Activated CD4-positive, alpha-beta T cell treated with anti-CD3 and anti-CD28 coated beads, Interleukin-2, amount 10 ng/mL, durations not matched to agents 24 days and 14 days (primary cell): Measurements from ENCODE around the gene UQCRQ. TPM values are rescaled to one million over a fixed set of nuclear protein-coding genes. Genes with fewer than 3 reads are reported as not detected.

Experiments used
- DNase-seq: peaks from one replicate; pipeline ENCODE4 v3.0.0; 2022
- H3K27ac Mint-ChIP-seq: one replicate; pipeline ENCODE4 v1.8.0; 2022; ENCODE audit warnings: mild to moderate bottlenecking, mixed read lengths
- H3K27me3 Mint-ChIP-seq: one replicate; pipeline ENCODE4 v1.8.0; 2022; ENCODE audit warnings: mixed read lengths
- H3K36me3 Mint-ChIP-seq: one replicate; pipeline ENCODE4 v1.8.0; 2022; ENCODE audit warnings: low read depth, mild to moderate bottlenecking, mixed read lengths
- H3K4me1 Mint-ChIP-seq: one replicate; pipeline ENCODE4 v1.8.0; 2021; ENCODE audit warnings: mixed read lengths
- H3K4me3 Mint-ChIP-seq: one replicate; pipeline ENCODE4 v1.8.0; 2022; ENCODE audit warnings: mild to moderate bottlenecking, moderate library complexity, mixed read lengths
- H3K9me3 Mint-ChIP-seq: one replicate; pipeline ENCODE4 v1.8.0; 2021; ENCODE audit warnings: mixed read lengths
- intact Hi-C: fragments of 100-400 bp; cut with micrococcal nuclease; formaldehyde crosslinking; loops from one replicate; pipeline ENCODE4 v1.15.1; 2023
- total RNA-seq: library from RNA; stranded (reverse); gene quantifications from 2 replicates; pipeline ENCODE4 v1.2.3, GENCODE V29; 2022

The UQCRQ gene
- total RNA-seq, 1 donor from 2014 or later, result 464 TPM

DNA sequence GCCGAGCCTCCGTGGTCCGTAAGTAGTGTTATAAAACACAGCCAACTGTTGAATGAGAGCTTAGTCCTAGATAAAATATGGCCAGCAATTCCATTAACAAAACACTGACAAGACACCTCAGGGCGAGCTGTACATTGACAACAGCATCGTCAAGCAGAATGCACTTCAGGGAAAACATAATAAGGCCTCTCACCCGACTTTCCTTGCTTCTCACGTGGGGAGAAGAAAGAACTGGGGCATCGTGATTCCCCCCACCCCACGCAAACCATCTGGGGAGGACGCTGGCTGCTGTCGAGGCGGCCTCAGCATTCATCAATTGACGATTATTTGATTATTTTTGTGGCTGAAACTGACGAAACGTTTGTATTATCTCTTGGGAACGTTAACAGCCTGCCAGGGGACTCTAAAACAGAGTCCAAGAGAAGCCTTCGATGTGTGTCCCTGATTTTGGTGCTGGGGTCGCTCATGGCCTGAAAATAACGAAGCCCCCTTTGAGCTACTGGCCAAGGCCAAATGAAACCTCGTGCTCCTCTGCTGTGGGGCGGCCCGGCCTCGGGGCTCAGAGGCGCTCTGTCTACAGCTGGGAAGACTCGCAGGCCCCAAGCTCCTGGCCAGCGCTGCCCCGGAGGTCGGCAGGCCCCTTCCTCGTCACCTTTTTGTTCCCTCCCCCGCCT, 637 bp upstream of the UQCRQ start:
- intact Hi-C loops, result loop anchor here (1.0 to 5.0 kb wide), 5 partner anchors 36 to 1069 kb away; partner anchors contain the start of genes FNIP1, KIF3A and SHROOM1
- Mint-ChIP-seq H3K4me1 (peaks cover 24% of the 10 kb centered on the region), H3K9me3 (no peaks in the 10 kb centered on the region), H3K4me3 (peak overlapping the region; percentile 95), H3K27ac (peak overlapping the region; percentile 99), H3K27me3 (peaks cover 10% of the 10 kb centered on the region), H3K36me3 (peaks cover 31% of the 10 kb centered on the region)
- no peak for DNase-seq

DNA sequence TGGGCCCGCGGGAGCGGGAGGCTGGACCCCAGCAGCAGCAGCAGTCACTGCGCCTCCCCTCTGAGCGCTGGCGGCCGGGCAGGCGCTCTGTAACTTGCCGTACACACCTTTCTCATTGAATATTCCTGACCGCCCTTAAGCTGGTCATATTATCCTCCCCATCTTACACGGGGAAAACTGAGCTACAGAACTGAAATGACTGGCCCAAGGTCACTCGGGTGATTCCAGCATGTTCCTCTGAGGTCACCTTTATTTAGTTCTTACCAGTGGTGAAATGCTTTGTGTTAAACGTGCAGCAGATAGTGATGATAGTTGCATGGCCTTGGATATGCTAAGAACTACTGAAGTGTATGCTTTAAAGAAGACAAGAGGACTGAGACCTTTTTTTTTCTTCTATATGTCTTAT, 607 bp downstream of the UQCRQ start:
- no peaks in the 10 kb centered on the region for H3K9me3 Mint-ChIP-seq
- H3K4me1 Mint-ChIP-seq, result peaks cover 24% of the 10 kb centered on the region
- DNase-seq, result no peak
- peaks cover 5% of the 10 kb centered on the region for H3K27me3 Mint-ChIP-seq
- peaks cover 38% of the 10 kb centered on the region for H3K36me3 Mint-ChIP-seq
- H3K4me3 Mint-ChIP-seq, result peak overlapping the region; percentile 95
- intact Hi-C loops, result loop anchor here (2.0 to 5.0 kb wide), 3 partner anchors 130 to 1070 kb away; partner anchors contain the start of genes FNIP1 and KIF3A
- H3K27ac Mint-ChIP-seq, result peak overlapping the region; percentile 99

DNA sequence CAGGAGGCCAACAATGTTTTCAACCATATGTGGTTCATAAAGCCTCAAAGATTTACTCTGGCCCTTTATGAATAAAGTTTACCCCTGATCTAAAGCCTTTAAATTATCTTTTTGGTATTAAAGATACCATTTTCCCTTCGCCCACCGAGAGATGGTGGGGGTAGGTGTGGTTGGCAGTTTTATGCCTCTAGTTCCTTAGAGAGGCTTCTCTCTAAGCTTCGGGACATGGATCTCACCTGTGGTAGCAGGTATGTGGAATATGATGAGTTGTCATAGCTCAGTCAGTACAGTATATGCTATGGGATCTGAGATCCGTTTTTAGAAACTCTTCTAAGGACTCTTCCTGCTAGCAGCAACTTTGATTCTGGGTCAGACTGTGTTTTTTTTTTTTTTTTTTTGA, 2.3 kb downstream of the UQCRQ start:
- H3K4me1 Mint-ChIP-seq, result peaks cover 26% of the 10 kb centered on the region
- intact Hi-C loops, result loop anchor here (5.0 kb wide), 2 partner anchors 131 to 1071 kb away; partner anchors contain the start of genes FNIP1 and KIF3A
- peaks cover under 1% of the 10 kb centered on the region for H3K27me3 Mint-ChIP-seq
- DNase-seq, result peak; percentile 53
- H3K27ac Mint-ChIP-seq, result no peak overlapping the region
- H3K36me3 Mint-ChIP-seq, result peaks cover 44% of the 10 kb centered on the region
- peak overlapping the region; percentile 40 for H3K4me3 Mint-ChIP-seq
- no peaks in the 10 kb centered on the region for H3K9me3 Mint-ChIP-seq

DNA sequence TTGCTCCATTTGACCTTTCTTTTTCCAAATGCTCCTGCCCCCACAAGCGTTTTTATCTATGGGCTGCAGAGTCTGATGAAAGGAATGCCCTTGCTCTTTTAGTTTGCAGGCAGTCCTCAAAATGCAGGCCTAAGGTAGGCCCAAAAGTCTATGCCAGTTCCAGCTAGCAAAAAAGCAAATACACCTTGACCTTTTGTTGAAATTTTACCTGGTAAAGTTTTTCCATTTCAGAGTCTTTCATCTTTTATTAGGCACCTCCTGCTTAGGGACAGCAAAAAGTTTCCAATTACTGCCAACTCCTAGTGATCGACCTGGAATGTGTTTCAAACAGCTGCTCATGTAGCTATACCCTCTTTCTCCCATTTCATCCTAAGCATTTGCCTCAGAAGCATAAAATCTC, 4.4 kb downstream of the UQCRQ start:
- Mint-ChIP-seq H3K9me3 (no peaks in the 10 kb centered on the region), H3K36me3 (peaks cover 52% of the 10 kb centered on the region), H3K4me3 (no peak overlapping the region), H3K27me3 (no peaks in the 10 kb centered on the region), H3K4me1 (peaks cover 20% of the 10 kb centered on the region), H3K27ac (peak overlapping the region; percentile 20)
- intact Hi-C loops, result no loop called here
- DNase-seq, result no peak

DNA sequence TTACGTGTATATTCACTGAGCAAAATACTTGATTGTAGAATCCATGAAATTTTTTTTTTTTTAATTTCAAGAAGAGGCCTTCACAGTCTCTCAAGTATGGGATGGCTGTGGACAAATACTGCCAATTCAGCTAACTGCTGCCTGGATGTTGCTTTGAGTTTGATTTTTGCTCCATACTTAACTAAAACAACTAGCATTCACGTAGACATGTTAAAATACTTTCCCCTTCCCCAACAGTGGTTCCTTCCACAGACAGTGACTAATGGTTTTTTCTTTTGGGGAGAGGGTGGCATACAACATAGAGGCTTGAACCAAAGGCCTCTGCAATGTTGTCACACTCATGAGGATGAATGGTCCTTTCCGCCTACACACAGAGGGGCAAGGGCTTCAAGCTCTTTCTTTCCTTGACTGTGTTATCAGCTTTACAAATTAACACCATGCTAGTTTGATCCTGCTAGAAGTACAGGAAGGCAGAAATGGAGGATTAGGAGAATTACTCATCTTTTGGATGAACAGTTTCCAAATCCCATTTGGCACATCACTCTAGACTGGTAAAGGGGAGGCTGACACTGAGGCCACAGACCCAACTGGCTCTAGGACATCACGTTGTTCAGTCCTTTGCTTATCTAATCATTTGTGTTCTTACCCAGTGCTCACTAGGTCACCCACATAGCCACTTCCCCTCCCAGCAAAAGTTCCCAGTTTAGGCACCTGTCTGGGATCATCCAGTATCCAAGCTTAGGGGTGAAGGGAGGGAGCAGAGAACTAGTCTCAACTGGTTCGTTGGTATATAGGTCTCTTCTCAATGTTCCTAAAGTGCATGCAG, 5.2 kb downstream of the UQCRQ start:
- Mint-ChIP-seq H3K9me3 (no peaks in the 10 kb centered on the region), H3K4me1 (peaks cover 17% of the 10 kb centered on the region), H3K36me3 (peaks cover 49% of the 10 kb centered on the region), H3K27ac (no peak overlapping the region), H3K4me3 (no peak overlapping the region), H3K27me3 (no peaks in the 10 kb centered on the region)
- DNase-seq, result no peak
- intact Hi-C loops, result no loop called here

DNA sequence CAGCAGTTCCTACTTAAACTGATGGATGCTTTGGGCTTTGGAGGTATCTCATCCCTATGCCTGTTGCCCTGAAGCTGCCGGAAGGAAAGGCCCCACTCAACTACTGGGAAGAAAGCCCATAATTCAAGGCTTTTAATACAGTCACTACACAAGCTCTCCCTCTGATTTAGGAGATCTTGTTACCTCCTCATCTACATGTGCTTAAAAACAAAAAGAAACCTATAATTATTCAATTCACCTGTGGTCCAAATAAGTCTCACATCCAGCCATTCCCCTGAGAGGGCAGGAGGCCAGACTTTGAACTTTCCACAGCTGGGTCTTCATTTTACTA, 6.3 kb downstream of the UQCRQ start:
- DNase-seq, result no peak
- Mint-ChIP-seq H3K9me3 (no peaks in the 10 kb centered on the region), H3K4me3 (no peak overlapping the region), H3K4me1 (peaks cover 11% of the 10 kb centered on the region), H3K27ac (peak overlapping the region; percentile 12), H3K27me3 (no peaks in the 10 kb centered on the region), H3K36me3 (peaks cover 41% of the 10 kb centered on the region)
- intact Hi-C loops, result no loop called here

DNA sequence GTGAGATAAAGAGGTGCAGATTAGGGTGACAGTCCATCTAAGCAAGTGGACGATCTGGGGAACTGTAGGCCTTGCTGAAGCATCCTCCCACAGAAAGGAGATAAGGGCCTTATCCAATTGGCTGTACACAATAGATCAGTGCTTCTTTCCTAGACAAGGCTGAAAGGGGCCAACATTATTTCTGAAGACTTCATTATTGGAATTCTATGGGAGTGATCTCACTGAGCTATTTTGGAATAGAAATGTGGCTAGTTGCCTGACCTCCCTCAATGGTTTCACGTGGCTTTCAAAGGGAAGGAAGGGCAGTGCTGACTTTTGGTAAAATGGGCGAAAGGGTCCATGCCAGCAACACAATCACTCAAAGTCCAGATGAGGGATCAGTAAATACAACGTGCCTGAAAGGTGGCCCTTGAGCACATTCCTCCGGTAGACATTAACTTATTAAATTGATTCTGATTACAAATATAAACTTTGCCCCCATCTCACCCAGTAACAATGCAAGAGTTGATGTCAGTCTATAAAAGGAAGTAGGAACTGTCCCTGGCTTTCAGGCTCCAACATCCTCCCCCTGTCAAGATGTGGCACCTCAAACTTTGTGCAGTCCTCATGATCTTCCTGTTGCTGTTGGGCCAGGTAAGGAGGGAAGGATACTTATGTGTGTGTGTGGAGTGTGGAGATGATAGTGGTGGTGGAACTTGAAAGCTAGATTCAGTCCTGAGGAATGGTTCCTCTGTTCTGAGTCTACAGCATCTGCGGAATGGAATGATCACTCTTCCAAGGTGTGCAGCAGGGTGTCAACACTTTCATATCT, 6.9 kb downstream of the UQCRQ start, which contains the start of gene LEAP2:
Gene LEAP2, plus strand, starts transcription at position 550 of the 811 bp plus-strand sequence. Its CDS starts 27 bp downstream, at position 577.
- peaks cover 8% of the 10 kb centered on the region for H3K4me1 Mint-ChIP-seq
- H3K27me3 Mint-ChIP-seq, result no peaks in the 10 kb centered on the region
- H3K9me3 Mint-ChIP-seq, result no peaks in the 10 kb centered on the region
- peaks cover 39% of the 10 kb centered on the region for H3K36me3 Mint-ChIP-seq
- peak within 1 kb of the TSS; percentile 12 for H3K27ac Mint-ChIP-seq
- no peak within 1 kb of the TSS for H3K4me3 Mint-ChIP-seq
- intact Hi-C loops, result no loop called here
- no peak for DNase-seq

DNA sequence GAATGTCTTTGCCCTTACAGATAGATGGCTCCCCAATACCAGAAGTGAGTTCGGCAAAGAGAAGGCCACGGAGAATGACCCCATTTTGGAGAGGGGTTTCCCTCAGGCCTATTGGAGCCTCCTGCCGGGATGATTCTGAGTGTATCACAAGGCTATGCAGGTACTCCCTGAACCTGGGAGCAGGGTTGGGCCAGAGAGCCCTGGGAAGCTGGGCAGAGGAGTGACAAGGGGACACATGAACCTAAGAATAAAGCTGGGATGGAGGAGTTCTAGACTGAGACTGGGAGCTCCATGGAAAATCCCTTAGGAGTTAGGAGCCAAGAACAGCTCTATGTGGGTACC, 7.5 kb downstream of the UQCRQ start:
- H3K36me3 Mint-ChIP-seq, result peaks cover 39% of the 10 kb centered on the region
- H3K9me3 Mint-ChIP-seq, result no peaks in the 10 kb centered on the region
- no peak overlapping the region for H3K4me3 Mint-ChIP-seq
- H3K27ac Mint-ChIP-seq, result no peak overlapping the region
- peaks cover 5% of the 10 kb centered on the region for H3K4me1 Mint-ChIP-seq
- H3K27me3 Mint-ChIP-seq, result no peaks in the 10 kb centered on the region
- DNase-seq, result no peak
- intact Hi-C loops, result no loop called here

DNA sequence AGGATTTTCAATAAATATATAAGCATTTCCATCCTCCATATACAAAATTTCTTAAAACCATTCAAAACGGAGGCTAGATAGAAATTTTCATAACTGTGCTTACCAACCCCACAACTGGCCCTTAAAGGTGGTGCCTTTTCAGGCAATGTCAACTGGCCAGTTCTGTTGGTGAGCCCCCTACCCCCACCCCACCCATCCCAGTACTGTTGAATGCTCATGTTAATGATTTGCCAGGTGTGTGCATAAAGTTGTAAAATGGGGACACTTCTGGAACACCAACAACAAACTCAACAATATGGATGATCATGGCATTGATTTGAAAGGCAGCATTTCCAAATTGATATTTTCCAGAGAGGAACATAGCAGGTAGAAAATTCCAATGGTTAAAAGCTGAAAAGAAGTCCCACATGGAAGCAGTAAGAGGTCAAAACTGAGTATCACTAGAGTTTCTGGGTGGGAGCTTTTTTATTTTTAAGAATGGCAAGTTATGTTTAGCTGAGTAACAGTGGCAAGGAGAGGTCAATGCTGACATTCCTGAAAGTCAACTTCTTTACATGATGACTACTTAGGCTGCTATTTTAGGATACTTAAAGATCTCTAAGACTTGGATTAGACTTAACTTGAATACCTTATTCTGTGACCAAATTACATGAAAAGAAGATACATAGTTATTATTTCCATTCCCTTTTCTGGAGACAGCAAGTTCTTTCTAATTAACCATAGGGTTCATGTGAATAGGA, 9.7 kb downstream of the UQCRQ start:
- DNase-seq, result peak; percentile 12
- Mint-ChIP-seq H3K36me3 (peaks cover 37% of the 10 kb centered on the region), H3K4me3 (no peak overlapping the region), H3K27me3 (no peaks in the 10 kb centered on the region), H3K27ac (no peak overlapping the region), H3K9me3 (no peaks in the 10 kb centered on the region), H3K4me1 (peaks cover 2% of the 10 kb centered on the region)
- intact Hi-C loops, result no loop called here

DNA sequence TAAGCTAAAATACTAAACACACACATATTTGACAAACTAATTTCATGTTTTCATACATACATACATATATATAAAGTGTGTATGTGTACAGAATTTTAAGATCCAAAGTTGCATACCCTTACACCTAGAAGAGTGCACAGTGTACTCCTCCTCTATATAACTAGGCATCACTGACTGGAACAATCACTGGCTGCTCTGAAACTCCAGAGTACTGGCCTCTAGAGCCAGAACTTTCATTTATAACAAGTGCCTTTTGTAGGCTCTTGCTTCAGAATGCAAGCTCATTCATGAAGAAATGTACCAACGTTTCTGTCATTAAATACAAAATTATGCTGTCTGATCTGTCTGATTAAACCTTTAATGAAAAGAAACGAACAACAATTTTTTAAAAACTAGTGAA, 11.0 kb downstream of the UQCRQ start:
- no peaks in the 10 kb centered on the region for H3K27me3 Mint-ChIP-seq
- no peaks in the 10 kb centered on the region for H3K9me3 Mint-ChIP-seq
- intact Hi-C loops, result no loop called here
- peak; percentile 8 for DNase-seq
- H3K4me1 Mint-ChIP-seq, result peaks cover 2% of the 10 kb centered on the region
- no peak overlapping the region for H3K27ac Mint-ChIP-seq
- H3K4me3 Mint-ChIP-seq, result no peak overlapping the region
- H3K36me3 Mint-ChIP-seq, result peaks cover 35% of the 10 kb centered on the region

DNA sequence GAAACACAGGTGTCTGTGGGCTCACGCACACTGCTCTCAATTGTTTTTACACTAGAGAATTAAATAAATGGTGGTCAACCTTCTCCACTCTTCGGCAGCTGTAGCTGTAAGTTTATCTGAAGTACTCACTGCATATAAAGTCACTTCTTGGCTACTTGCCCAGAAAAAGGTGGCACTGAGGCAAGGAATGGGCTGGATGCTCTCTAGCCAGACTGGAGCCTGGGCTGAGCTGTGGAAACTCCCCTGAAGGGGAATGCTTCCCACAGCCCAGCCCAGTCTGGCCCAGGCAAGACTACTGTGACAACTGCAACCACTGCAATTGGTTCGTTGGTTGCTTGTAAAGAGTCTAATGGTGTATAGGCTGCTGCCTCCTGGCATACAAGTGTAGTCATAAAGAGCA, 11.5 kb downstream of the UQCRQ start:
- Mint-ChIP-seq H3K4me3 (no peak overlapping the region), H3K27me3 (no peaks in the 10 kb centered on the region), H3K9me3 (no peaks in the 10 kb centered on the region), H3K4me1 (no peaks in the 10 kb centered on the region), H3K36me3 (peaks cover 34% of the 10 kb centered on the region), H3K27ac (no peak overlapping the region)
- intact Hi-C loops, result no loop called here
- no peak for DNase-seq

DNA sequence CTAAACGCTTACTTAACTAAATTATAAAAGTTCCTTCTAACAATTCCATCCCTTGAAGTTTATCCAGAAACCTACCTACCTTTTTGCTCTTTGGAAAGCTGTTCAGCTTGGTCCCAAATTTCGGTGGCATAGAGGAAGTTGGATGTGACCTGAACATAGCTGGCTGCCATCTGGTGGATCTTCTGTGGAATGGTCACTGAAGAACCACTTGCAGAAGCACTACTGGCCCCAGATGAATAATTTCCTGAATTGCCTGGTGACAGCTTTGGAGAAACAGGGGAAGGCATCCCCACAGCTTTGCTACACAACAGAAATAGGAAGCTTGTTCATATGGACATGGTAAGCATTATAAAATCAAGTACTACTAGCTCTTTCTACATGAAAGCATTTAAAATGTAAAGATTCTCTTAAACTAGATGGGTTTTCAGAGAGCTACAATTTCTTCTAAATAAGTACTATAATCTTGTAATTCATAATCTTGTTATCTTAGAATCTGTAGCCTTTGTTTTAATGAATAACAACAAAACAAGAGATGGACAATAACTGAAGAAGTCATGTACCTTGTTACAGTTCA, 16.9 kb downstream of the UQCRQ start:
- H3K36me3 Mint-ChIP-seq, result peaks cover 57% of the 10 kb centered on the region
- peaks cover 8% of the 10 kb centered on the region for H3K4me1 Mint-ChIP-seq
- no peak overlapping the region for H3K27ac Mint-ChIP-seq
- DNase-seq, result peak; percentile 75
- no peak overlapping the region for H3K4me3 Mint-ChIP-seq
- H3K27me3 Mint-ChIP-seq, result no peaks in the 10 kb centered on the region
- intact Hi-C loops, result loop anchor here (1.0 kb wide), 2 partner anchors 54 to 498 kb away; no protein-coding TSS in a partner anchor
- no peaks in the 10 kb centered on the region for H3K9me3 Mint-ChIP-seq

DNA sequence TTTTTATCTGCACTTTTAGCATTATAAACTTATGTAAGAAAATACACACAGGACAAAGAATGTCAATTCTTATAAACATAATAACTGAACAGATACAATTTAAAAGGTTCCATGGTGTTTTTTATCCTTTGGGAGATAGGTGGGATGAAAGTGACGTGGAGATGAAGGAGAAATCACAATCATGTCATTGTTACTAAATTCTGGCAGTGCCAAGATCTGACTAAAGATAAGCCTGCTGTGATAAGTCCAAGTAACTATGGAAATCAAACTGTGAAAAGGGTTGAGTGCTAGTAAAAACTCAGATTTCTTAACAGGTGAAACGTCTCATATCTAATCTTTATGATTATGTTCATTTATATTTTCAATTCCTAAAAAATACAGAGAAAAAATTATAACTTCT, 18.1 kb downstream of the UQCRQ start:
- intact Hi-C loops, result no loop called here
- Mint-ChIP-seq H3K27ac (no peak overlapping the region), H3K9me3 (no peaks in the 10 kb centered on the region)

More for the DNA sequence above, 18.1 kb downstream of the UQCRQ start:
- no peaks in the 10 kb centered on the region for H3K27me3 Mint-ChIP-seq
- DNase-seq, result no peak
- H3K4me1 Mint-ChIP-seq, result peaks cover 8% of the 10 kb centered on the region
- H3K4me3 Mint-ChIP-seq, result no peak overlapping the region
- peaks cover 55% of the 10 kb centered on the region for H3K36me3 Mint-ChIP-seq
